GM19452 (cell line): ENCODE data around the gene OTOA.
"Not testable (repeated sequence)": the region's sequence is repeated elsewhere in the genome, so short reads cannot be mapped to it uniquely, and the experiment has no call there.

ENCODE experiments used
- ATAC-seq: cut with Tn5 transposase; IDR thresholded peaks from one replicate; pipeline ENCODE4 v1.9.1; 2021; ENCODE audit not compliant: unreplicated experiment

The OTOA gene

GRCh38 chr16:21802375-21802663, 138.6 kb downstream of the OTOA start:
- ATAC-seq: not testable (repeated sequence)
